HepG2 (cell line): ENCODE data around the gene GPR156. TPM values are rescaled to one million over a fixed set of nuclear protein-coding genes. Genes with fewer than 3 reads are reported as not detected.

Experiments
- BCL6 ChIP-seq: IDR thresholded peaks from 2 replicates; pipeline ENCODE4 v1.6.1; 2016; ENCODE audit warnings: missing genetic modification reagents, missing compliant biosample characterization
- CHD2 ChIP-seq: IDR thresholded peaks from 2 replicates; pipeline ENCODE4 v1.6.1; 2011; ENCODE audit warnings: low read depth, low read length, improper control_type of control experiment
- FOXA3 ChIP-seq: IDR thresholded peaks from 2 replicates; pipeline ENCODE4 v1.6.1; 2016; ENCODE audit warnings: missing genetic modification reagents, missing compliant biosample characterization
- HHEX ChIP-seq: IDR thresholded peaks from 2 replicates; pipeline ENCODE4 v1.6.1; 2016; ENCODE audit warnings: control low read depth
- HNF4G ChIP-seq, 2 experiments: sonication (generic) in 1 of 2; formaldehyde crosslinking in 1 of 2; IDR thresholded peaks; 2 replicates each; pipeline versions ENCODE4 v1.4.0 to v1.6.1; 2011 to 2020; ENCODE audit warnings: borderline replicate concordance in 2 of 2, low read depth in 2 of 2, mild to moderate bottlenecking in 2 of 2, low read length in 1 of 2, missing genetic modification reagents in 1 of 2, moderate library complexity in 1 of 2
- NFKBIZ ChIP-seq: IDR thresholded peaks from 2 replicates; pipeline ENCODE4 v1.6.1; 2018; ENCODE audit warnings: missing genetic modification reagents, missing compliant biosample characterization
- NONO ChIP-seq, 2 experiments: fragments of 450-650 bp in 1 of 2; sonication (generic) in 1 of 2; formaldehyde crosslinking in 1 of 2; IDR thresholded peaks in 1 of 2; conservative IDR thresholded peaks in 1 of 2; 2 replicates each; pipeline versions ENCODE4 v1.6.1 to v1.8.0; 2017 to 2022; ENCODE audit warnings: mild to moderate bottlenecking in 1 of 2, missing genetic modification reagents in 1 of 2, moderate library complexity in 1 of 2
- RARA ChIP-seq: IDR thresholded peaks from 2 replicates; pipeline ENCODE4 v1.6.1; 2016; ENCODE audit warnings: missing genetic modification reagents, missing compliant biosample characterization
- RXRA ChIP-seq: sonication (generic); formaldehyde crosslinking; IDR thresholded peaks from 2 replicates; pipeline ENCODE4 v1.5.1; 2020; ENCODE audit warnings: missing genetic modification reagents
- SAP130 ChIP-seq: IDR thresholded peaks from 2 replicates; pipeline ENCODE4 v1.6.1; 2016; ENCODE audit warnings: low read depth
- SOX13 ChIP-seq, 3 experiments: fragments of 450-650 bp in 1 of 3; sonication (generic) in 1 of 3; formaldehyde crosslinking in 1 of 3; IDR thresholded peaks in 2 of 3; conservative IDR thresholded peaks in 1 of 3; 2 replicates each; pipeline versions ENCODE4 v1.5.0 to v1.6.1; 2016 to 2020; ENCODE audit warnings: antibody characterized with exemption in 1 of 3, mild to moderate bottlenecking in 1 of 3, missing compliant biosample characterization in 1 of 3, missing genetic modification reagents in 1 of 3, moderate library complexity in 1 of 3
- ZNF496 ChIP-seq: sonication (generic); formaldehyde crosslinking; IDR thresholded peaks from 2 replicates; pipeline ENCODE4 v1.8.1; 2023; ENCODE audit warnings: mild to moderate bottlenecking, moderate library complexity, missing genetic modification reagents; ENCODE audit not compliant: insufficient replicate concordance
- ZSCAN30 ChIP-seq: sonication (generic); formaldehyde crosslinking; IDR thresholded peaks from 2 replicates; pipeline ENCODE4 v1.5.0; 2020; ENCODE audit warnings: mild to moderate bottlenecking, missing genetic modification reagents
- polyA plus RNA-seq, 8 experiments: library from polyadenylated mRNA; depleted of rRNA in 3 of 8; stranded (reverse) in 7 of 8; unstranded in 1 of 8; fragments of >200 nt; fragmentation: Illumina TruSeq in 4 of 8; extraction: Trizol in 4 of 8; gene quantifications; 2 replicates each; pipeline versions ENCODE4 v1.2.1 to v1.2.3, GENCODE V29; 2011 to 2016; ENCODE audit warnings: low read depth in 4 of 8, missing spikeins in 1 of 8, mixed read lengths in 1 of 8; ENCODE audit not compliant: insufficient read depth in 1 of 8
- total RNA-seq, 5 experiments: library from RNA; depleted of rRNA; stranded (reverse); fragments of >200 nt; fragmentation: Illumina TruSeq; extraction: Trizol; gene quantifications; 2 replicates each; pipeline ENCODE4 v1.2.3, GENCODE V29; 2016; ENCODE audit warnings: low read depth in 1 of 5
- TF ChIP-seq, protein P1 (sequence below): sonication (generic); formaldehyde crosslinking; IDR thresholded peaks from 2 replicates; pipeline ENCODE4 v1.4.0; 2020; ENCODE audit warnings: missing genetic modification reagents, borderline replicate concordance
- TF ChIP-seq, protein P2 (sequence below): sonication (generic); formaldehyde crosslinking; IDR thresholded peaks from 2 replicates; pipeline ENCODE4 v1.4.0; 2020; ENCODE audit warnings: missing genetic modification reagents
- TF ChIP-seq, protein P3 (sequence below): sonication (generic); formaldehyde crosslinking; IDR thresholded peaks from 2 replicates; pipeline ENCODE4 v1.4.0; 2020; ENCODE audit warnings: missing genetic modification reagents

The GPR156 gene
- total and polyA plus RNA-seq, 2 of the 13 experiments (the other 11 are each of a cell fraction or from before 2014, with no cell fraction given): not detected

DNA sequence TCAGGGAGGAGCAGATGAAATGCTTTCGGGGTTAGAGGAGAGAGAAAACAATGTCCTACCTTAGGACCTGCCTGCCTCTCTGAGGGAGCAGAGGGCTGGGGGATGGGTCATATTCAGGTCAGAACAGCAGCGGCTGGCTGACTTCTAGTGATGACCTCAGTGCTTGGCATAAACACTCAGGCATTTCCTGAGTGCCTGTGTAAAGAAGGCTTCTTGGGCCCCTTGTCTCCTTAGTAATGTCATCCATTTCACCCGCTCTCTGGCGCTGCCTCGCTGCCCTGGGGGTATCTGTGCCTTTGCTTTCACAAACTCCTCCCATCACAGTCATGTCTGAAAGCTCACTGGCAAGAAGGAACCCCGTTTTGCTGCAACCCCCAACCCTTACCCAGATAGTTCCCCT is 107.9 kb downstream of the GPR156 start (continued):
- no peak for TF ChIP-seq HNF4G (IDR thresholded peaks at IDR 0.05; ENCODE audit: borderline replicate concordance, low read depth, low read length)
- no peak for TF ChIP-seq HNF4G (CRISPR knock-in tag; IDR thresholded peaks at IDR 0.05; ENCODE audit: borderline replicate concordance, low read depth)
- TF ChIP-seq CHD2: no peak
- TF ChIP-seq RXRA (CRISPR knock-in tag): no peak
- TF ChIP-seq HHEX: no peak
- TF ChIP-seq RARA (CRISPR knock-in tag): peak; percentile 50; the same call in 1 of the 2 replicates
- no peak for TF ChIP-seq NFKBIZ (CRISPR knock-in tag)
- TF ChIP-seq NONO (IDR thresholded peaks at IDR 0.05): no peak
- no peak for TF ChIP-seq NONO (CRISPR knock-in tag; conservative IDR thresholded peaks at IDR 0.05)
- 0 out of 2 replicates have a peak, but pooled peaks have one; percentile 15 for TF ChIP-seq FOXA3 (CRISPR knock-in tag)
- TF ChIP-seq, protein P1, sequence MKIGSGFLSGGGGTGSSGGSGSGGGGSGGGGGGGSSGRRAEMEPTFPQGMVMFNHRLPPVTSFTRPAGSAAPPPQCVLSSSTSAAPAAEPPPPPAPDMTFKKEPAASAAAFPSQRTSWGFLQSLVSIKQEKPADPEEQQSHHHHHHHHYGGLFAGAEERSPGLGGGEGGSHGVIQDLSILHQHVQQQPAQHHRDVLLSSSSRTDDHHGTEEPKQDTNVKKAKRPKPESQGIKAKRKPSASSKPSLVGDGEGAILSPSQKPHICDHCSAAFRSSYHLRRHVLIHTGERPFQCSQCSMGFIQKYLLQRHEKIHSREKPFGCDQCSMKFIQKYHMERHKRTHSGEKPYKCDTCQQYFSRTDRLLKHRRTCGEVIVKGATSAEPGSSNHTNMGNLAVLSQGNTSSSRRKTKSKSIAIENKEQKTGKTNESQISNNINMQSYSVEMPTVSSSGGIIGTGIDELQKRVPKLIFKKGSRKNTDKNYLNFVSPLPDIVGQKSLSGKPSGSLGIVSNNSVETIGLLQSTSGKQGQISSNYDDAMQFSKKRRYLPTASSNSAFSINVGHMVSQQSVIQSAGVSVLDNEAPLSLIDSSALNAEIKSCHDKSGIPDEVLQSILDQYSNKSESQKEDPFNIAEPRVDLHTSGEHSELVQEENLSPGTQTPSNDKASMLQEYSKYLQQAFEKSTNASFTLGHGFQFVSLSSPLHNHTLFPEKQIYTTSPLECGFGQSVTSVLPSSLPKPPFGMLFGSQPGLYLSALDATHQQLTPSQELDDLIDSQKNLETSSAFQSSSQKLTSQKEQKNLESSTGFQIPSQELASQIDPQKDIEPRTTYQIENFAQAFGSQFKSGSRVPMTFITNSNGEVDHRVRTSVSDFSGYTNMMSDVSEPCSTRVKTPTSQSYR (CRISPR knock-in tag): peak; percentile 57; the same call in 1 of the 2 replicates
- no peak for TF ChIP-seq ZSCAN30
- no peak for TF ChIP-seq ZNF496 (CRISPR knock-in tag)
- TF ChIP-seq, protein P2, sequence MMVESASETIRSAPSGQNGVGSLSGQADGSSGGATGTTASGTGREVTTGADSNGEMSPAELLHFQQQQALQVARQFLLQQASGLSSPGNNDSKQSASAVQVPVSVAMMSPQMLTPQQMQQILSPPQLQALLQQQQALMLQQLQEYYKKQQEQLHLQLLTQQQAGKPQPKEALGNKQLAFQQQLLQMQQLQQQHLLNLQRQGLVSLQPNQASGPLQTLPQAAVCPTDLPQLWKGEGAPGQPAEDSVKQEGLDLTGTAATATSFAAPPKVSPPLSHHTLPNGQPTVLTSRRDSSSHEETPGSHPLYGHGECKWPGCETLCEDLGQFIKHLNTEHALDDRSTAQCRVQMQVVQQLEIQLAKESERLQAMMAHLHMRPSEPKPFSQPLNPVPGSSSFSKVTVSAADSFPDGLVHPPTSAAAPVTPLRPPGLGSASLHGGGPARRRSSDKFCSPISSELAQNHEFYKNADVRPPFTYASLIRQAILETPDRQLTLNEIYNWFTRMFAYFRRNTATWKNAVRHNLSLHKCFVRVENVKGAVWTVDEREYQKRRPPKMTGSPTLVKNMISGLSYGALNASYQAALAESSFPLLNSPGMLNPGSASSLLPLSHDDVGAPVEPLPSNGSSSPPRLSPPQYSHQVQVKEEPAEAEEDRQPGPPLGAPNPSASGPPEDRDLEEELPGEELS (CRISPR knock-in tag): no peak
- TF ChIP-seq SOX13 (IDR thresholded peaks at IDR 0.05): no peak
- no peak for TF ChIP-seq SOX13 (CRISPR knock-in tag; conservative IDR thresholded peaks at IDR 0.05 in 1 of 2, IDR thresholded peaks at IDR 0.05 in 1 of 2)
- peak; percentile 20; the same call in 1 of the 2 replicates for TF ChIP-seq SAP130 (CRISPR knock-in tag)
- TF ChIP-seq, protein P3, sequence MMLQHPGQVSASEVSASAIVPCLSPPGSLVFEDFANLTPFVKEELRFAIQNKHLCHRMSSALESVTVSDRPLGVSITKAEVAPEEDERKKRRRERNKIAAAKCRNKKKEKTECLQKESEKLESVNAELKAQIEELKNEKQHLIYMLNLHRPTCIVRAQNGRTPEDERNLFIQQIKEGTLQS: 0 out of 2 replicates have a peak, but pooled peaks have one; percentile 29
- TF ChIP-seq BCL6: peak; percentile 14; the same call in 1 of the 2 replicates
- TF ChIP-seq, all 625 proteins: peak for 7
